Activated CD8-positive, alpha-beta T cell treated with anti-CD3 and anti-CD28 coated beads, Interleukin-2, amount 10 ng/mL, durations not matched to agents 7 days and 5 days (primary cell): ENCODE measurements around the gene RNF150. TPM values are rescaled to one million over a fixed set of nuclear protein-coding genes. Genes with fewer than 3 reads are reported as not detected.
A peak's percentile ranks its signal among the peaks of the same experiment; 100 is the strongest.

Source experiments
- ATAC-seq: fragments of 150-1000 bp; cut with Tn5 transposase; one replicate; pipeline ENCODE4 v1.10.0; 2021; ENCODE audit warnings: moderate library complexity
- CTCF ChIA-PET: fragments of 350-600 bp; sonication (Branson Sonifier 250); formaldehyde crosslinking; loops from one replicate; lab custom pipeline; 2021; ENCODE audit warnings: antibody characterized with exemption; lab: Charles Lee
- POLR2A ChIA-PET: fragments of 350-600 bp; sonication (Branson Sonifier 250); formaldehyde crosslinking; loops from one replicate; lab custom pipeline; 2021; ENCODE audit warnings: antibody characterized with exemption; lab: Charles Lee
- DNase-seq: peaks from one replicate; pipeline ENCODE4 v3.0.0-alpha.2; 2020
- H3K27ac Mint-ChIP-seq: one replicate; pipeline ENCODE4 v1.8.0; 2021; ENCODE audit warnings: mild to moderate bottlenecking, mixed read lengths
- H3K27me3 Mint-ChIP-seq: one replicate; pipeline ENCODE4 v1.8.0; 2021; ENCODE audit warnings: low read depth, mixed read lengths
- H3K36me3 Mint-ChIP-seq: one replicate; pipeline ENCODE4 v1.8.0; 2021; ENCODE audit warnings: low read depth, mixed read lengths
- H3K4me1 Mint-ChIP-seq: one replicate; pipeline ENCODE4 v1.8.0; 2021; ENCODE audit warnings: low read depth, mixed read lengths
- H3K4me3 Mint-ChIP-seq: one replicate; pipeline ENCODE4 v1.8.0; 2021; ENCODE audit warnings: mild to moderate bottlenecking, mixed read lengths
- H3K9me3 Mint-ChIP-seq: one replicate; pipeline ENCODE4 v1.8.0; 2022; ENCODE audit warnings: mixed read lengths; ENCODE audit not compliant: insufficient read depth
- total RNA-seq, 2 experiments: library from RNA; stranded (reverse); gene quantifications; one replicate each; pipeline ENCODE4 v1.2.3, GENCODE V29; 2021

Gene RNF150
- total RNA-seq, 2 experiments from 2014 or later: not detected

DNA sequence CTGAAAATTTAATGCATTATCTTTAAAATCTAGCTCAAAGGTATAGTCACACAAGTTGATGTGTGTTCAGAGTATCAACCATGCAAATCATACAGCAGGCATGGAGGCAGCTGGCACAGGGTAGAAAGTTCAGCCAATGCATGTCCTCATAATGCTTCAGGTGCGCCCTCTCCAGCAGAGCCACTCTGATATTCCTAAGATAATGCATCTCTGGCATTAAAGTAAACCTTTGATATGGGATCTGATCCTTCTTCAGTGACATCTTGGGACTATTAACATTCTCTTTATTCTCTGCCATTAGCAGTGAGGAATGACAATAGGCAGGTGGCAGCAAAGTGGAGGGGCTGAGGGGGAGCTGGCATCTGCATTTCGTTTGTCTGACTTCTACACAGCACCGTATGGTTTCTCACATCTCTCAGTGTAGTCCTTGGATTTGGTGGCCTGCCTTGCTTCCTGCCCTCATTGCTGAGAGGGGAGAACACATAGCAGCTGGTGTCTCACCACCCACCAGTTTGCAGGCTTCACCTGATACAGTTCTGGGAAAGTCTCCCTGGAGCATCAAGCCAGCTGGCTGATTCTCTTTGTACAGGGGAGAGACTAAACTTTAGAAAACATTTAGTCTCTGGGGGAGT lies 208.4 kb downstream of the RNF150 start:
- ChIA-PET POLR2A (no interaction called here), CTCF (no interaction called here)
- ATAC-seq: no peak
- H3K27ac Mint-ChIP-seq: no peak overlapping the region
- H3K9me3 Mint-ChIP-seq: no peaks in the 10 kb centered on the region
- no peaks in the 10 kb centered on the region for H3K27me3 Mint-ChIP-seq
- DNase-seq: no peak
- no peaks in the 10 kb centered on the region for H3K4me1 Mint-ChIP-seq
- H3K4me3 Mint-ChIP-seq: no peak overlapping the region
- no peaks in the 10 kb centered on the region for H3K36me3 Mint-ChIP-seq

DNA sequence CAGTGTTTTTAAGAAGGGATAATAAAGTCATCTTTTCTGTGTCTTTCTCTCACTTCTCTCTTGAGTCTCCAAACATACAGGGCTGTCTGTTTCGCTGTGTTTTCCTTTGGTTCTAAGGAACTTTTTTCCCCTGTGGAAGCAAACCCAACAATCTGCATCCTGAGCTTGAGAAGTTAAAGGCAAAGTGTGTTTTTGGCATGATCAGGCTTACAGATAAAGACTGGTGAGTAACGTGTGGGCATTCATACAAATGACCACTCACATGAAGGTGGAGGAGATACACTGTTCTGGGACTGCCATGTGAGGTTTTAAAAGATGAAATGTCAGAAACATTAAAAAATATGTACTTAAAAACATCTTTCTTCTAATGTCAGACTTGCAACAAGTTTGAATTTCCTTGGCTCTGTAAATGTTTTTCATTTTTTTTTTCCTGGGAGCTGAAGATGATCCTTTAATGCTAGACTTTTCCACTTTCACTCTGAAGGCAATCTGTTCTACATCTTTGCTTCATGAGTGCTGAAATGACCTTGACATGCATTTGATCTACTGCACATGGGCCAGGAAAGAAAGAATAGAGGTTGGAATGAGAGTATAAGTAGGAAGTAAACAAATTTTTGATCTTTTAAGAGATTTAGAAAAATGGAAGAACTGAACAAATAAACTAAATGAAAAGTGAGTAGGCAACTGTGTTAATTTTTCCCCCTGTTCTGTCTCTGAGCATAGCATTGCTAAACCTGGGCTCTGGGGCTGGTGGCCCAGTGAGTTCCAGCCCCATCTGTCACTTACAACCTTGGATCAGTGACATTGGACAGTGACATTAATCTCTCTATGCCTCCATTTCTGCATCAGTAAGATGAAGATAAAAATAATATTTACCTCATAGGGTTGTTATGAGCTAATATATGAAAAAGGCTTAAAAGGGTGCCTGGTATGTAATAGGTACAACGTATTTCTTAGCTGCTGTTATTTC lies 226.0 kb downstream of the RNF150 start:
- ChIA-PET CTCF (no interaction called here), POLR2A (no interaction called here)
- Mint-ChIP-seq H3K4me1 (no peaks in the 10 kb centered on the region), H3K36me3 (no peaks in the 10 kb centered on the region), H3K9me3 (no peaks in the 10 kb centered on the region), H3K4me3 (no peak overlapping the region), H3K27me3 (no peaks in the 10 kb centered on the region), H3K27ac (no peak overlapping the region)
- ATAC-seq (no peak), DNase-seq (no peak)

GRCh38 chr4:140904904-140905303 lies 228.4 kb downstream of the RNF150 start:
- Mint-ChIP-seq H3K36me3 (no peaks in the 10 kb centered on the region), H3K9me3 (no peaks in the 10 kb centered on the region), H3K4me3 (no peak overlapping the region), H3K27me3 (no peaks in the 10 kb centered on the region), H3K27ac (no peak overlapping the region), H3K4me1 (no peaks in the 10 kb centered on the region)
- CTCF ChIA-PET: no interaction called here
- ATAC-seq (no peak), DNase-seq (no peak)
- POLR2A ChIA-PET: no interaction called here

DNA sequence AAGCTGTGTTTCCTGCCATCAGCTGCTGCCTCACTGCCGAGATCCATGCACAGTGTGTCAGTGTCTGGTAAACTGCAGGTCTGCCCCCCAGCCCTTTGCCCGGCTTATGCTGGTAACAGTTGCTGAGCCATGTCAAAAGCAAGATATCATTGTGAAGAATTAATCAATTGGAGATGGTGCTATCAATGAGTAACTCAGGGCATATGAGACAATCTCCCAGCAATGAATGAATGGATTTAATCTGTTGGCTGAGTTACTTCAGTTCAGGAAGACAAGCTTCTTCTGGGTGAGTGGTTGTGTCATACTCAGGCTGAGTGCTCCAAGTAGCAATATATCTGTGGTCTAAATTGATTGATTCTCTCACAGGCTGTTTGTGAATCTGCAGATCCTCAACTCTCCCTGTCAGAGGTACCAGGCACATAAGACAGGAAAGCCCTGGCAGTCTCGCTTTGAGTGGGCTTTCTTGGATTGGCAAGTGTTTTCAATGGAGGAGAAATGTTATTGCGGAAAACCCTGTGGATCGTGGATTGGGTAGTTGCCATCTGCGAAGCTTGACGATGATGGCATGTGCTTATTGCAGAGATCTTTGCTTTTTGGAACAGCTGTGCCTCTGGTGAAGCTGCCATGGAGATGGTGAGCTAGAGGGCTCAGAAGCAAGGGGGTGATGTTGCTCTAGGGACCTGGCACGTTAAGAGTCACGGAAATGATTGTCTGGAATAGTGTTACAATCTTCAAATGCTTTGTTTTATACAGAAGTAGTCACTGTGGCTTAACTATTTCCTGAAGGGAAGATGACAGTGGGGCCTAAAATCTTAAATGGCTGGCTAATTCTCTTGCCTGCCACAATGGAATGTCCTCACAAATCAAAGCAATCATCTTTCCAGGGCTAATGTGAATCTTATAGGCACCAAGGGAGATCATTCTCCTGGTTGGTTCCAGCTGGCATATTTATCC lies 229.5 kb downstream of the RNF150 start:
- no peak for ATAC-seq
- CTCF ChIA-PET: no interaction called here
- Mint-ChIP-seq H3K27me3 (no peaks in the 10 kb centered on the region), H3K36me3 (no peaks in the 10 kb centered on the region), H3K27ac (no peak overlapping the region), H3K4me1 (no peaks in the 10 kb centered on the region), H3K4me3 (no peak overlapping the region), H3K9me3 (no peaks in the 10 kb centered on the region)
- POLR2A ChIA-PET: no interaction called here
- DNase-seq: no peak

DNA sequence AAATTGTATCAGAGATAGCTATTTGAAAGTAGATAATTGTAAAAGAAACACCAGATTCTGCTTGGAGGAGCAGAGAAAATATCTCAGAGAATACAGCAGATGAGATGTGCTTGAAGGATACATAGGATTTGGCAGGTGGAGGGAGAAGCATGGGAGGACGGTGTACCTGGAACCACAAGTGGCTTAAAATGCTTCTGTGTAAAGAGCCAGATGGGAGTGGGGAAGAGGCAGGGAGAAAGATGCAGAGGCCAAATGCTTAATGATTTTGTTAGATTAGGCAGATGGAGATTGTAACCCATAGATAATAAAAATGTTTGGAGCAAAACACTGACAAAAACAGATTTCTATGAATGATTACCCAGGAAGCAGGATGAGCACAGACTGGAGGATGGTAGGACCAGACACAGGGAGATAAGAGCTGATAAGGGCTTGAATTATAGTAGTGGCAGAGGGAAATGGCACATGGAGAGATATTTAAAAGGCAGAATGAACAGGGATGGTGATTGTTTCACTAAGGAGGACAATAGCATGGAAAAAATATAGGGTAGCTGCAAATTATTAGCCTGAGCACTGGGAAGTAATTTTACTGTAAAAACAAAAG lies 231.4 kb downstream of the RNF150 start:
- no peak overlapping the region for H3K27ac Mint-ChIP-seq
- ChIA-PET POLR2A (no interaction called here), CTCF (no interaction called here)
- ATAC-seq (no peak), DNase-seq (no peak)
- H3K4me1 Mint-ChIP-seq: no peaks in the 10 kb centered on the region
- H3K36me3 Mint-ChIP-seq: no peaks in the 10 kb centered on the region
- no peaks in the 10 kb centered on the region for H3K9me3 Mint-ChIP-seq
- H3K4me3 Mint-ChIP-seq: no peak overlapping the region
- no peaks in the 10 kb centered on the region for H3K27me3 Mint-ChIP-seq

DNA sequence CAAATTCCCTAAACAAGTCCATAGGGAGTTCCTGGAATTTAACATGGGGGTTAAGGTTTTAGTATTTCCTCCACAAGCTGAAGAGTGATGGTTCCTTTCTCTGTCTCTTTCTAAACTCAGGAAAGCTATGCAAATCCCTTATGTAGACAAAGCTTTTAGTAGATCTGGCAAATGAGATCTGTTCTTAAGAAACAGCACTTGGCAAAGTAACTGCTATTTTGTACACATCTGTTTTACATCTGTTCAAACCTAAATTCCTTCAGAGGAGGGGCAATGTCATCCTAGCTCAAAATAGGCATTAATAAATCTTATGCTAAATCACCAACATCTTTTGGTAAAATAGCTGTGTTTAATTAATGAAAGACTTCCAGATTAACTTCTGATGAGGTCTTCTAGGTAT lies 239.3 kb downstream of the RNF150 start:
- POLR2A ChIA-PET: no interaction called here
- peaks cover 3% of the 10 kb centered on the region for H3K27me3 Mint-ChIP-seq
- no peaks in the 10 kb centered on the region for H3K4me1 Mint-ChIP-seq
- no peak overlapping the region for H3K4me3 Mint-ChIP-seq
- no peaks in the 10 kb centered on the region for H3K9me3 Mint-ChIP-seq
- ATAC-seq: no peak
- CTCF ChIA-PET: interaction anchor here (1.9 kb wide), 1 partner anchor 10 kb away, joined by 6 read pairs; no protein-coding TSS in a partner anchor
- H3K36me3 Mint-ChIP-seq: no peaks in the 10 kb centered on the region
- DNase-seq: no peak
- H3K27ac Mint-ChIP-seq: no peak overlapping the region

- POLR2A ChIA-PET: no interaction called here
- Mint-ChIP-seq H3K4me3 (no peak overlapping the region), H3K27ac (no peak overlapping the region), H3K4me1 (no peaks in the 10 kb centered on the region), H3K36me3 (no peaks in the 10 kb centered on the region), H3K27me3 (peaks cover 6% of the 10 kb centered on the region), H3K9me3 (no peaks in the 10 kb centered on the region)
- CTCF ChIA-PET: interaction anchor here (1.1 kb wide), 1 partner anchor 147 kb away, joined by 3 read pairs; no protein-coding TSS in a partner anchor
- ATAC-seq (no peak), DNase-seq (no peak)
These were observed 245.2 kb downstream of the RNF150 start for GRCh38 chr4:140888054-140888453.

- Mint-ChIP-seq H3K4me3 (no peak overlapping the region), H3K4me1 (no peaks in the 10 kb centered on the region), H3K36me3 (no peaks in the 10 kb centered on the region), H3K27me3 (peaks cover 6% of the 10 kb centered on the region), H3K9me3 (no peaks in the 10 kb centered on the region), H3K27ac (no peak overlapping the region)
- ATAC-seq: no peak
- ChIA-PET POLR2A (no interaction called here), CTCF (interaction anchor here (1.1 kb wide), 1 partner anchor 148 kb away, joined by 3 read pairs; no protein-coding TSS in a partner anchor)
- DNase-seq: no peak
These were observed 245.8 kb downstream of the RNF150 start for GRCh38 chr4:140887467-140887866.

DNA sequence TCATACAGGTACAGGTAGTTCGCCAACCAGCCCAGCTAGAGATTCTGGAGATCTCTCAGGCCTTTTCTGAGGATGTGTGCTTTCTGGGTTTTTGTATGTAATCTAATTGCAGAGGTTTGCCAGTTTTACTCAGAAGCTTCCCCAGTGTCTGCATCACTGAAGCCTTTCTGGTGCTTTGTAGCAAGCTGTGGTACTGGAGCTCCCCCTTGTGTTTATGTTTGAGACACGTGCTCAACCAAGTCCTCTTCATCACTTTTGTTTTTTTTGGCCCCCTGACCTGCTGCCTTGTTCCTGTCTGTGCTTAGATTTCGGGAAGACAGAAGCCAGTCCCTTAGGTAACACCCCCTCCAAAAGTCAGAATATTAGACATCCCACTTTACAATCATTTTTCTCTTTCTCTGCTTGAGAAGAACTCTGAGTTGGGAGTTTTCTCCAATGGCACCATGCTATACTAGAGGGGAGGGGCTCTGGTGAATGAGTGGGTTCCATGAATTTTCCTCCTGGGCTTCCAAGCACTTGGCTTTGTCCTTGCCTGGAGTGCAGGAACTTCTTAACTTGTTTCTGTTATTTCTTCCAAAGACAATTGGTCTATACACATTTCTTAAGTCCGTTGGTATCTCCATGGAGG lies 248.7 kb downstream of the RNF150 start:
- peak; percentile 59 for DNase-seq
- Mint-ChIP-seq H3K27me3 (peaks cover 5% of the 10 kb centered on the region), H3K4me3 (no peak overlapping the region), H3K4me1 (no peaks in the 10 kb centered on the region), H3K36me3 (no peaks in the 10 kb centered on the region), H3K27ac (no peak overlapping the region), H3K9me3 (peaks cover 5% of the 10 kb centered on the region)
- peak; percentile 69 for ATAC-seq
- POLR2A ChIA-PET: interaction anchor here (0.6 kb wide), 1 partner anchor 8 kb away, joined by 3 read pairs; no protein-coding TSS in a partner anchor
- CTCF ChIA-PET: interaction anchor here (0.5 to 1.9 kb wide), 12 partner anchors 10 to 610 kb away, joined by 3 to 9 read pairs (median 3); no protein-coding TSS in a partner anchor

GRCh38 chr4:140877781-140878180 lies 255.5 kb downstream of the RNF150 start:
- no peak overlapping the region for H3K27ac Mint-ChIP-seq
- ChIA-PET POLR2A (no interaction called here), CTCF (no interaction called here)
- no peak for ATAC-seq
- no peak for DNase-seq
- H3K9me3 Mint-ChIP-seq: peaks cover 5% of the 10 kb centered on the region
- H3K27me3 Mint-ChIP-seq: no peaks in the 10 kb centered on the region
- H3K4me1 Mint-ChIP-seq: no peaks in the 10 kb centered on the region
- no peak overlapping the region for H3K4me3 Mint-ChIP-seq
- H3K36me3 Mint-ChIP-seq: no peaks in the 10 kb centered on the region
